ENCODE results near the gene KCNMA1. TPM values are rescaled to one million over a fixed set of nuclear protein-coding genes. Genes with fewer than 3 reads are reported as not detected.

KCNMA1 gene
- total and polyA plus RNA-seq, 2 donors (not counting 1 experiment from before 2014, with no cell fraction given), result 0.82 to 3.1 TPM

DNA sequence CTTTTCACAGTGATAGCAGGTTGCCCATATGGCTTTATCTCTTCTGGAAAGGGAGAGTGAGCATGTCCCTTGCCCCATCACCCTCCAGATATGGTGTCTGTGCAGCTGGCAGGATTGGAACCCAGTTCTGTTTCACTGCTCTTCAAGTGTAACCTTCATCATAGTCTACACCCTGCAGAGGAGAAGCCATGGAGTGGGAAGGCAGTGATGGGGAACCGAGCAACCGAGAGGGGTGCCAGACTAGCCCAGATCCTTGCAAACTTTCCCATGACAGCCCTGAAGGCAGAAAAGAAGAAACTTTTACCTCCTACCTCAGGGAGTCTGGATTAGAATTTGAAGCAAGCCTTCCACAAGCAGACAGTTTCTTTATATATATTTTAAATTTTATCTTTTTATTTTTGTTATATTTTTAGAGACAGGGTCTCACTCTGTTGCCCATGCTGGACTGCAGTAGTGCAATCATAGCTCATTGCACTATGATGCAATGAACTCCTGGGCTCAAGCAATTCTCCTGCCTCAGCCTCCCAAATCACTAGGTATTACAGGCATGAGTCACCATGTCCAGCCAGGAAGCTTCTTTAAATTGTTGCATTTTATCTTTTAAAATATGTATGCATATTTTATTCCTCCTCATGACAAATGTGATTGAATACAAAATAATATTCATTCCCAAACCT, 133.3 kb downstream of the KCNMA1 start:
- peaks cover 15% of the 10 kb centered on the region for H3K27me3 Mint-ChIP-seq
- no peaks in the 10 kb centered on the region for H3K79me2 ChIP-seq (ENCODE audit: control insufficient read depth, insufficient read depth, low read length)
- no peaks in the 10 kb centered on the region for H3K36me3 ChIP-seq (replicated peaks in 1 of 2; ENCODE audit: control extremely low read depth in 1 of 2, control insufficient read depth in 1 of 2, extremely low read depth in 1 of 2, insufficient read depth in 2 of 2, low read length in 1 of 2)
- H3K27ac ChIP-seq (ENCODE audit: low read length in 2 of 2), result no peak overlapping the region
- H3K4me3 ChIP-seq (ENCODE audit: control extremely low read depth in 1 of 5, extremely low read depth in 1 of 5, insufficient read depth in 1 of 5, low read depth in 2 of 5, low read length in 4 of 5), result no peak overlapping the region
- H3K9ac ChIP-seq (ENCODE audit: low read length), result no peak overlapping the region
- no peak for ATAC-seq (ENCODE audit: low read depth)
- H3K27me3 ChIP-seq (replicated peaks in 1 of 4; ENCODE audit: control extremely low read depth in 1 of 4, control insufficient read depth in 3 of 4, insufficient read depth in 4 of 4, low read length in 3 of 4), result peaks cover 0 to 15% (median 0%) of the 10 kb centered on the region in 4 experiments
- H3K4me1 ChIP-seq (ENCODE audit: control insufficient read depth in 2 of 2, insufficient read depth in 2 of 2, low read length in 2 of 2), result no peaks in the 10 kb centered on the region
- H2AFZ ChIP-seq (ENCODE audit: insufficient read depth, low read depth, low read length, poor library complexity, severe bottlenecking), result no peak overlapping the region
- no peak overlapping the region for H3K4me3 Mint-ChIP-seq
- no peaks in the 10 kb centered on the region for H4K20me1 ChIP-seq (ENCODE audit: control insufficient read depth, insufficient read depth, low read length, poor library complexity, severe bottlenecking)
- TF ChIP-seq, protein P1, sequence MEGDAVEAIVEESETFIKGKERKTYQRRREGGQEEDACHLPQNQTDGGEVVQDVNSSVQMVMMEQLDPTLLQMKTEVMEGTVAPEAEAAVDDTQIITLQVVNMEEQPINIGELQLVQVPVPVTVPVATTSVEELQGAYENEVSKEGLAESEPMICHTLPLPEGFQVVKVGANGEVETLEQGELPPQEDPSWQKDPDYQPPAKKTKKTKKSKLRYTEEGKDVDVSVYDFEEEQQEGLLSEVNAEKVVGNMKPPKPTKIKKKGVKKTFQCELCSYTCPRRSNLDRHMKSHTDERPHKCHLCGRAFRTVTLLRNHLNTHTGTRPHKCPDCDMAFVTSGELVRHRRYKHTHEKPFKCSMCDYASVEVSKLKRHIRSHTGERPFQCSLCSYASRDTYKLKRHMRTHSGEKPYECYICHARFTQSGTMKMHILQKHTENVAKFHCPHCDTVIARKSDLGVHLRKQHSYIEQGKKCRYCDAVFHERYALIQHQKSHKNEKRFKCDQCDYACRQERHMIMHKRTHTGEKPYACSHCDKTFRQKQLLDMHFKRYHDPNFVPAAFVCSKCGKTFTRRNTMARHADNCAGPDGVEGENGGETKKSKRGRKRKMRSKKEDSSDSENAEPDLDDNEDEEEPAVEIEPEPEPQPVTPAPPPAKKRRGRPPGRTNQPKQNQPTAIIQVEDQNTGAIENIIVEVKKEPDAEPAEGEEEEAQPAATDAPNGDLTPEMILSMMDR (IDR thresholded peaks at IDR 0.05), result no peak
- no peak for TF ChIP-seq EZH2 (IDR thresholded peaks at IDR 0.05; ENCODE audit: borderline replicate concordance, insufficient read depth, low read depth, low read length, poor library complexity, severe bottlenecking)
- no peak overlapping the region for H3K27ac Mint-ChIP-seq
- ChIA-PET POLR2A (no interaction called here), CTCF (no interaction called here)
- WGBS (ENCODE audit: insufficient coverage), result no CpG with 5 or more reads among the region's 2 CpGs
- H3K4me2 ChIP-seq (replicated peaks; ENCODE audit: low read depth, low read length, poor library complexity, severe bottlenecking), result no peak overlapping the region
- no peaks in the 10 kb centered on the region for H3K9me3 ChIP-seq (ENCODE audit: control extremely low read depth in 1 of 3, control insufficient read depth in 2 of 3, insufficient read depth in 1 of 3, low read length in 2 of 3)
- DNase-seq, result no peak
- intact Hi-C loops (cut with micrococcal nuclease), result no loop called here
- H3K9me3 Mint-ChIP-seq (ENCODE audit: insufficient read depth), result no peaks in the 10 kb centered on the region
- no peaks in the 10 kb centered on the region for H3K4me1 Mint-ChIP-seq

DNA sequence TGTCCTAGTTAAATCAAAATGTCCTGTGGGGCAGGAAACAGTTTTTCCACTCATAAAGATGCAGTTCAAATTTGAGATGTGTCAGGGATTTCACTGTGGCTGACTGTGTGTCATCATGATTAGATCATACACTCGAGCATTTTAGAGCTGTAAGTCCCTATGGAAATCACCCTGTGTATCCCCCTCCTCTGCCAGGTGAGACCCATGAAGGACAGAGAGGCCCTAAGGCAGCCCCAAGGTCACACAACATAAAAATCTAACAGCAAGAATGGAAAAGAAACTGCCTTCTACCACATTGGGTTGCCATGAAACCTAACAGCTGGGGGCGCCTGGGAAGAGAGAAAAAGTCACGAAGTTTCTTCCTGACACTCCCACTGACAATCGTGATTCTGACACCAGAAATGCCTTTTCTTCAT, 135.8 kb downstream of the KCNMA1 start:
- no peak overlapping the region for H3K27ac Mint-ChIP-seq
- POLR2A ChIA-PET, result no interaction called here
- no peak overlapping the region for H3K4me2 ChIP-seq (replicated peaks; ENCODE audit: low read depth, low read length, poor library complexity, severe bottlenecking)
- no peaks in the 10 kb centered on the region for H3K4me1 ChIP-seq (ENCODE audit: control insufficient read depth in 2 of 2, insufficient read depth in 2 of 2, low read length in 2 of 2)
- no peak overlapping the region for H2AFZ ChIP-seq (ENCODE audit: insufficient read depth, low read depth, low read length, poor library complexity, severe bottlenecking)
- ATAC-seq (ENCODE audit: low read depth), result no peak
- no peaks in the 10 kb centered on the region for H3K79me2 ChIP-seq (ENCODE audit: control insufficient read depth, insufficient read depth, low read length)
- WGBS (ENCODE audit: insufficient coverage), result 55% methylated on average over 2 of the region's 4 CpGs
- no peaks in the 10 kb centered on the region for H4K20me1 ChIP-seq (ENCODE audit: control insufficient read depth, insufficient read depth, low read length, poor library complexity, severe bottlenecking)
- H3K36me3 ChIP-seq (replicated peaks in 1 of 2; ENCODE audit: control extremely low read depth in 1 of 2, control insufficient read depth in 1 of 2, extremely low read depth in 1 of 2, insufficient read depth in 2 of 2, low read length in 1 of 2), result no peaks in the 10 kb centered on the region
- H3K9me3 Mint-ChIP-seq (ENCODE audit: insufficient read depth), result no peaks in the 10 kb centered on the region
- peaks cover 10% of the 10 kb centered on the region for H3K27me3 Mint-ChIP-seq
- intact Hi-C loops (cut with micrococcal nuclease), result no loop called here
- no peaks in the 10 kb centered on the region for H3K4me1 Mint-ChIP-seq
- no peak overlapping the region for H3K9ac ChIP-seq (ENCODE audit: low read length)
- H3K27ac ChIP-seq (ENCODE audit: low read length in 2 of 2), result no peak overlapping the region
- peaks cover 0 to 10% (median 0%) of the 10 kb centered on the region in 4 experiments for H3K27me3 ChIP-seq (replicated peaks in 1 of 4; ENCODE audit: control extremely low read depth in 1 of 4, control insufficient read depth in 3 of 4, insufficient read depth in 4 of 4, low read length in 3 of 4)
- H3K4me3 ChIP-seq (ENCODE audit: control extremely low read depth in 1 of 5, extremely low read depth in 1 of 5, insufficient read depth in 1 of 5, low read depth in 2 of 5, low read length in 4 of 5), result no peak overlapping the region
- DNase-seq, result no peak
- H3K4me3 Mint-ChIP-seq, result no peak overlapping the region
- TF ChIP-seq EZH2 (IDR thresholded peaks at IDR 0.05; ENCODE audit: borderline replicate concordance, insufficient read depth, low read depth, low read length, poor library complexity, severe bottlenecking), result no peak
- no peaks in the 10 kb centered on the region for H3K9me3 ChIP-seq (ENCODE audit: control extremely low read depth in 1 of 3, control insufficient read depth in 2 of 3, insufficient read depth in 1 of 3, low read length in 2 of 3)
- CTCF ChIA-PET, result no interaction called here

Data from B cell (primary cell).